GM23338 (cell line): Measurements from ENCODE around the gene SMIM35. TPM values are rescaled to one million over a fixed set of nuclear protein-coding genes. Genes with fewer than 3 reads are reported as not detected.

Source experiments
- ATAC-seq: fragments of 200-7000 bp; cut with Tn5 transposase; 3 replicates; pipeline ENCODE4 v1.9.1; 2020
- DNase-seq: peaks from one replicate; pipeline ENCODE4 v3.0.0-alpha.2; 2015; ENCODE audit warnings: low spot score
- H2AFZ ChIP-seq: fragments of 200-600 bp; sonication (generic); 2 replicates; pipeline ENCODE4 v1.8.0; 2016; ENCODE audit warnings: antibody characterized with exemption, mild to moderate bottlenecking, moderate library complexity
- H3F3A ChIP-seq: fragments of 200-600 bp; sonication (generic); replicated peaks from 2 replicates; pipeline ENCODE4 v1.8.0; 2017; ENCODE audit warnings: antibody characterized with exemption, mixed run types, low read depth
- H3K27ac ChIP-seq: fragments of 200-600 bp; sonication (generic); 2 replicates; pipeline ENCODE4 v1.6.1; 2016; ENCODE audit warnings: low read depth
- H3K27me3 ChIP-seq: fragments of 200-600 bp; sonication (generic); 2 replicates; pipeline ENCODE4 v1.8.0; 2016; ENCODE audit warnings: mild to moderate bottlenecking, mixed run types, moderate library complexity; ENCODE audit not compliant: insufficient read depth
- H3K36me3 ChIP-seq: fragments of 200-600 bp; sonication (generic); 2 replicates; pipeline ENCODE4 v1.8.0; 2016; ENCODE audit warnings: mild to moderate bottlenecking; ENCODE audit not compliant: insufficient read depth
- H3K4me1 ChIP-seq: fragments of 200-600 bp; sonication (generic); 2 replicates; pipeline ENCODE4 v1.8.0; 2016; ENCODE audit warnings: mild to moderate bottlenecking, moderate library complexity; ENCODE audit not compliant: insufficient read depth
- H3K4me2 ChIP-seq: fragments of 200-600 bp; sonication (generic); 2 replicates; pipeline ENCODE4 v1.7.1; 2017; ENCODE audit warnings: mixed run types
- H3K4me3 ChIP-seq: fragments of 200-600 bp; sonication (generic); 2 replicates; pipeline ENCODE4 v1.6.1; 2016; ENCODE audit warnings: mixed run types
- H3K79me2 ChIP-seq: fragments of 200-600 bp; sonication (generic); replicated peaks from 2 replicates; pipeline ENCODE4 v1.8.0; 2017; ENCODE audit warnings: mild to moderate bottlenecking; ENCODE audit not compliant: insufficient read depth
- H3K9me2 ChIP-seq: fragments of 200-600 bp; sonication (generic); 2 replicates; pipeline ENCODE4 v1.8.0; 2017; ENCODE audit not compliant: insufficient read depth
- H4K20me1 ChIP-seq: fragments of 200-600 bp; sonication (generic); replicated peaks from 2 replicates; pipeline ENCODE4 v1.8.0; 2017; ENCODE audit warnings: mild to moderate bottlenecking; ENCODE audit not compliant: insufficient read depth
- H3K27ac Mint-ChIP-seq: 2 replicates; pipeline ENCODE4 v1.8.0; 2020; ENCODE audit warnings: inconsistent platforms, mild to moderate bottlenecking, moderate library complexity, mixed read lengths
- H3K27me3 Mint-ChIP-seq: 3 replicates; pipeline ENCODE4 v1.8.0; 2022; ENCODE audit warnings: low read depth, mild to moderate bottlenecking, moderate library complexity, mixed read lengths, inconsistent platforms; ENCODE audit not compliant: insufficient read depth, poor library complexity
- H3K36me3 Mint-ChIP-seq: 3 replicates; pipeline ENCODE4 v1.8.0; 2021; ENCODE audit warnings: low read depth, mild to moderate bottlenecking, inconsistent platforms, moderate library complexity, mixed read lengths
- H3K4me1 Mint-ChIP-seq: 3 replicates; pipeline ENCODE4 v1.8.0; 2020; ENCODE audit warnings: mild to moderate bottlenecking, inconsistent platforms, mixed read lengths
- H3K4me3 Mint-ChIP-seq: 3 replicates; pipeline ENCODE4 v1.8.0; 2021; ENCODE audit warnings: moderate library complexity, mild to moderate bottlenecking, inconsistent platforms, mixed read lengths
- H3K9me3 Mint-ChIP-seq: 3 replicates; pipeline ENCODE4 v1.8.0; 2020; ENCODE audit warnings: moderate library complexity, mild to moderate bottlenecking, inconsistent platforms, mixed read lengths
- CREB1 ChIP-seq: fragments of 250-450 bp; sonication (Bioruptor Pico); IDR thresholded peaks from 2 replicates; pipeline ENCODE4 v1.5.0; 2020; ENCODE audit warnings: low read depth, mild to moderate bottlenecking, moderate library complexity
- CTCF ChIP-seq, 2 experiments: fragments of 200-600 bp in 1 of 2; sonication (generic) in 1 of 2; conservative IDR thresholded peaks; 2 replicates each; pipeline versions ENCODE4 v1.5.1 to v1.6.1; 2016 to 2017; ENCODE audit warnings: antibody characterized with exemption in 2 of 2, low read depth in 2 of 2, mild to moderate bottlenecking in 2 of 2, moderate library complexity in 1 of 2
- NANOG ChIP-seq: IDR thresholded peaks from 2 replicates; pipeline ENCODE4 v1.6.1; 2016; ENCODE audit warnings: antibody characterized with exemption, borderline replicate concordance
- STAT1 ChIP-seq: IDR thresholded peaks from one replicate; pipeline ENCODE4 v1.6.1; 2016; ENCODE audit warnings: antibody characterized with exemption; ENCODE audit not compliant: unreplicated experiment
- ZNF462 ChIP-seq: fragments of 250-450 bp; sonication (Bioruptor Pico); IDR thresholded peaks from 2 replicates; pipeline ENCODE4 v1.5.0; 2020; ENCODE audit warnings: mild to moderate bottlenecking, moderate library complexity
- polyA plus RNA-seq: library from polyadenylated mRNA; unstranded; fragments of >200 nt; fragmentation: Nextera tagmentation; extraction: Ambion mirVana; gene quantifications from 2 replicates; pipeline ENCODE4 v1.2.1, GENCODE V29; 2016
- total RNA-seq: library from RNA; depleted of rRNA; stranded (reverse); fragments of >200 nt; shearing (Covaris generic); gene quantifications from 2 replicates; pipeline ENCODE4 v1.2.3, GENCODE V29; 2014

The SMIM35 gene
- total and polyA plus RNA-seq, 2 experiments from 2014 or later = not detected

- TF ChIP-seq ZNF462 (no peak), CREB1 (no peak)
These were observed 123.9 kb downstream of the SMIM35 start (continued) for GRCh38 chr11:117962826-117963225.

GRCh38 chr11:117961896-117962295 is 124.9 kb downstream of the SMIM35 start:
- Histone ChIP-seq H4K20me1 (no peaks in the 10 kb centered on the region), H2AFZ (peak overlapping the region; percentile 66; the same call in 1 of the 2 replicates)

More at GRCh38 chr11:117961896-117962295, 124.9 kb downstream of the SMIM35 start:
- H3K36me3 ChIP-seq = no peaks in the 10 kb centered on the region
- Mint-ChIP-seq H3K4me3 (no peak overlapping the region), H3K36me3 (no peaks in the 10 kb centered on the region), H3K27me3 (no peaks in the 10 kb centered on the region), H3K27ac (no peak overlapping the region), H3K4me1 (peaks cover 2% of the 10 kb centered on the region; the same call in 1 of the 3 replicates), H3K9me3 (no peaks in the 10 kb centered on the region)
- DNase-seq (peak; percentile 29), ATAC-seq (no peak)
- no peak overlapping the region for H3K27ac ChIP-seq
- 0 out of 2 replicates have a peak, but pooled peaks cover 3% of the 10 kb centered on the region for H3K9me2 ChIP-seq
- no peaks in the 10 kb centered on the region for H3F3A ChIP-seq
- TF ChIP-seq STAT1 = no peak
- TF ChIP-seq ZNF462 = no peak
- TF ChIP-seq NANOG = no peak
- TF ChIP-seq CTCF (conservative IDR thresholded peaks at IDR 0.05; ENCODE audit: low read depth in 2 of 2) = peak; percentile 10 to 22; a peak in 2 of 4 replicates
- TF ChIP-seq CREB1 = no peak
- no peak overlapping the region for H3K4me3 ChIP-seq
- no peaks in the 10 kb centered on the region for H3K79me2 ChIP-seq
- H3K4me2 ChIP-seq = no peak overlapping the region
- H3K4me1 ChIP-seq = no peaks in the 10 kb centered on the region
- H3K27me3 ChIP-seq = no peaks in the 10 kb centered on the region
